ENCODE data around the gene CT47C1.

- no peak for TF ChIP-seq CTCF (conservative IDR thresholded peaks at IDR 0.05; ENCODE audit: low read depth, low read length)
- no peak for TF ChIP-seq EZH2 (IDR thresholded peaks at IDR 0.05; ENCODE audit: low read length, unreplicated experiment)
Observed at GRCh38 chrX:119082278-119082677, 9.5 kb downstream of the CT47C1 start.

Data from PC-3 (cell line).